ENCODE results near the gene CHD1. TPM values are rescaled to one million over a fixed set of nuclear protein-coding genes. Genes with fewer than 3 reads are reported as not detected.
A peak's percentile ranks its signal among the peaks of the same experiment; 100 is the strongest.

The CHD1 gene
- total RNA-seq, 3 donors from 2014 or later, result 48.0 to 56.3 (median 53.0) TPM

- peak; percentile 19 to 43 (median 35) for DNase-seq
- Histone ChIP-seq H3K4me3 (no peak overlapping the region), H3K4me1 (ENCODE audit: low read depth) (no peaks in the 10 kb centered on the region), H3K36me3 (ENCODE audit: low read depth) (no peaks in the 10 kb centered on the region), H3K9me3 (peaks cover 11% of the 10 kb centered on the region)
- TF ChIP-seq, protein P1, sequence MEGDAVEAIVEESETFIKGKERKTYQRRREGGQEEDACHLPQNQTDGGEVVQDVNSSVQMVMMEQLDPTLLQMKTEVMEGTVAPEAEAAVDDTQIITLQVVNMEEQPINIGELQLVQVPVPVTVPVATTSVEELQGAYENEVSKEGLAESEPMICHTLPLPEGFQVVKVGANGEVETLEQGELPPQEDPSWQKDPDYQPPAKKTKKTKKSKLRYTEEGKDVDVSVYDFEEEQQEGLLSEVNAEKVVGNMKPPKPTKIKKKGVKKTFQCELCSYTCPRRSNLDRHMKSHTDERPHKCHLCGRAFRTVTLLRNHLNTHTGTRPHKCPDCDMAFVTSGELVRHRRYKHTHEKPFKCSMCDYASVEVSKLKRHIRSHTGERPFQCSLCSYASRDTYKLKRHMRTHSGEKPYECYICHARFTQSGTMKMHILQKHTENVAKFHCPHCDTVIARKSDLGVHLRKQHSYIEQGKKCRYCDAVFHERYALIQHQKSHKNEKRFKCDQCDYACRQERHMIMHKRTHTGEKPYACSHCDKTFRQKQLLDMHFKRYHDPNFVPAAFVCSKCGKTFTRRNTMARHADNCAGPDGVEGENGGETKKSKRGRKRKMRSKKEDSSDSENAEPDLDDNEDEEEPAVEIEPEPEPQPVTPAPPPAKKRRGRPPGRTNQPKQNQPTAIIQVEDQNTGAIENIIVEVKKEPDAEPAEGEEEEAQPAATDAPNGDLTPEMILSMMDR (IDR thresholded peaks at IDR 0.05), result no peak
- peak; percentile 75 for ATAC-seq
- intact Hi-C loops (cut with DNase I, micrococcal nuclease), result no loop called here
Observed at GRCh38 chr5:98839469-98840383, 89.1 kb downstream of the CHD1 start.

DNA sequence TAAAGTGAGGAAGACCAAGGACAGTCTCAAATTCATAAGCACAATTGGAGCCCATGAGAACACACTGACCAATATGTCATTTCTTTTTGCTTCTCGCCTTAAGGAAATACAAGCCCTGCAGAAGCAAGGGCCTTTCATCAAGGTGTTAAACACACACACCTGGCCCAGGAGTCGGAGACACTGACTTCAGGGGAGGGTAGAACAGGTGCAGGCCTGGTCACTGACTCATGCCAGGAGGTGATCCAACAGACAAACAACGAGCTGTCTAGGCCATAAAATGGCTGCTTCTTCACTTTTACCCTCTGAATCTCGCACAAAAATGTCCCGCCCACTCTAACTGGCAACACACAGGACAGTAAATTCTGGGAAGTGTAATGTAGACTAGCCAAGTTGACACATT is 92.6 kb downstream of the CHD1 start:
- intact Hi-C loops (cut with DNase I, micrococcal nuclease), result no loop called here
- Histone ChIP-seq H3K9me3 (no peaks in the 10 kb centered on the region), H3K36me3 (ENCODE audit: low read depth) (no peaks in the 10 kb centered on the region), H3K4me3 (no peak overlapping the region), H3K4me1 (ENCODE audit: low read depth) (no peaks in the 10 kb centered on the region)
- DNase-seq (no peak), ATAC-seq (peak; percentile 84)
- TF ChIP-seq, protein P1 (IDR thresholded peaks at IDR 0.05), result no peak

DNA sequence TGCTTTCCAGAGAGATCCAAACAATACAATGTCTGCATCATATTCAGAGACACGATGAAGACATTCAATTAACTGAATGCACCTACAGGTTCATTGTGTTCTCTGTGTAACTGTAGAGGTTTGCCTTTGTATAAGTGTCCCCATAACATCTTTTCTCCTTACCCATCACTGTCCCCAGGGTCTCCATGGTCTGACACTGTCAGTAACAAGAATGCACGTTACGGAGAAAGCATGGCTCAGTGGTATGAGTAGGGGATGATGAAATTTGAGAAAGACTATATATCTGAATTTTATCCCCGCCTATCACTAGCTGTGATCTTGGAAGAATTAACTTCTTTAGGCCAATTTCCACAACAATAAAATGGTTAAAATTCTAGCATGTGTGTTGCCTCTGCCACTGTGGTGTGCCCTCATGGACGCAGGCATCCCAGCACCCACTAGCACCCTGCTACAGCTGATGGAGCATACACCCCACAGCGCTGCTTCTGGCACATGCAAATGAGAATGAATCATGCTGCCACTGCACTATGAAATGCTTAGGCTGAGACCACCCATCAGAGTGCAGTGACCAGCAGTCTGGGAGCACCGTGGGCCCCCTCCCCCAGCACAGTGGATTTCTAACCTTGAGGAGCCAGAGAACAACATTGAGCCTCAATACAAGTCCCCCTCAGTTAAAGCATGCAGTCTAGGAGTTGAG is 101.1 kb downstream of the CHD1 start:
- DNase-seq (no peak), ATAC-seq (no peak)
- H3K4me3 ChIP-seq, result no peak overlapping the region
- TF ChIP-seq, protein P1 (IDR thresholded peaks at IDR 0.05), result no peak
- H3K4me1 ChIP-seq (ENCODE audit: low read depth), result no peaks in the 10 kb centered on the region
- intact Hi-C loops (cut with DNase I, micrococcal nuclease), result no loop called here
- no peaks in the 10 kb centered on the region for H3K9me3 ChIP-seq
- no peaks in the 10 kb centered on the region for H3K36me3 ChIP-seq (ENCODE audit: low read depth)

- DNase-seq, result peak in 1 of 3 donors; percentile 42
Observed at GRCh38 chr5:98827161-98827560, 101.6 kb downstream of the CHD1 start.

DNA sequence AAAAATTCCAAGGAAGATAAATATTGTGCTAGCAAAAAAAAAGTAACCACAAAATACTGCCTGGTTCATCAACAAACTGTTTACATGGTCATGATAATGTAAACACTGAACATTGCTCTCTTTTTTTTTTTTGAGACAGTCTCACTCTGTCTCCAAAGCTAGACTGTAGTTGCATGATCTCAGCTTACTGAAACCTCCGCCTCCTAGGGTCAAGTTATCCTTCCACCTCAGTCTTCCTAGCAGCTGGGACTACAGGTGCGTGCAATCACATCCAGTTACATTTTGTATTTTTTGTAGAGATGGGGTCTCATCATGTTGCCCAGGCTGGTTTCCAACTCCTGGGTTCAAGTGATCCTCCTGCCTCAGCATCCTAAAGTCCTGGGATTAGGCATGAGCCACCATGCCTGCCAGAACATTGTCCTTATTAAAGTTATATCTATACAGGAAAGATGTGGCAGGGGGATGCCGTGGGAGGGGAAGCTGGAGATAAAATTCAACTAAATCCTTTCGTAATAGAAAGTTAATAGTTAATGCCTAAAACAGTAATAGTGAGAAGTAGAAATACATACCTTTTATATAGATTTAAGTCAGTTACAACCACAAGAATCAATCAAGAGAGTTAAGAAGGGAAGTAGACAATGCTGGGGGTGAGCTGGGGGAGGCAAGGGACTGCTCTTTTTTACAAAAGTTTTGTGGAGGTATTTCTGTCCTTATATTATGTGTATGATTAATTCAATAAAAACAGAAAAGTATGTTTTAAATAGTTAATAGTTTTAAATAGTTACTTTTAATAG is 103.0 kb downstream of the CHD1 start:
- Histone ChIP-seq H3K4me3 (no peak overlapping the region), H3K4me1 (ENCODE audit: low read depth) (no peaks in the 10 kb centered on the region), H3K9me3 (peaks cover 3% of the 10 kb centered on the region), H3K36me3 (ENCODE audit: low read depth) (no peaks in the 10 kb centered on the region)
- ATAC-seq, result no peak
- intact Hi-C loops (cut with DNase I, micrococcal nuclease), result no loop called here
- TF ChIP-seq, protein P1 (IDR thresholded peaks at IDR 0.05), result no peak
- no peak for DNase-seq

More at GRCh38 chr5:98827161-98827560, 101.6 kb downstream of the CHD1 start:
- Histone ChIP-seq H3K36me3 (ENCODE audit: low read depth) (no peaks in the 10 kb centered on the region), H3K4me3 (no peak overlapping the region), H3K9me3 (no peaks in the 10 kb centered on the region), H3K4me1 (ENCODE audit: low read depth) (no peaks in the 10 kb centered on the region)
- intact Hi-C loops (cut with DNase I, micrococcal nuclease), result no loop called here
- ATAC-seq, result peak; percentile 57
- TF ChIP-seq, protein P1 (IDR thresholded peaks at IDR 0.05), result no peak
